HepG2 (cell line): Measurements from ENCODE around the gene OGG1. TPM values are rescaled to one million over a fixed set of nuclear protein-coding genes. Genes with fewer than 3 reads are reported as not detected.
A peak's percentile ranks its signal among the peaks of the same experiment; 100 is the strongest.

Experiments used
- ARID5B ChIP-seq: IDR thresholded peaks from 2 replicates; pipeline ENCODE4 v1.4.0; 2020; ENCODE audit warnings: mild to moderate bottlenecking, missing genetic modification reagents
- ATF7-NPFF ChIP-seq: sonication (generic); formaldehyde crosslinking; IDR thresholded peaks from 2 replicates; pipeline ENCODE4 v1.8.1; 2023; ENCODE audit warnings: mild to moderate bottlenecking, low read depth, missing genetic modification reagents, moderate library complexity
- DNMT3B ChIP-seq: conservative IDR thresholded peaks from 2 replicates; pipeline ENCODE4 v1.6.1; 2016; ENCODE audit warnings: missing biosample characterization, control low read depth
- GABPB1 ChIP-seq: IDR thresholded peaks from 2 replicates; pipeline ENCODE4 v1.6.1; 2016; ENCODE audit warnings: mild to moderate bottlenecking, missing genetic modification reagents, moderate library complexity, missing compliant biosample characterization
- KDM6A ChIP-seq: IDR thresholded peaks from 2 replicates; pipeline ENCODE4 v1.6.1; 2016; ENCODE audit warnings: low read depth
- KLF15 ChIP-seq: sonication (generic); formaldehyde crosslinking; IDR thresholded peaks from 2 replicates; pipeline ENCODE4 v1.8.1; 2023; ENCODE audit warnings: borderline replicate concordance, mild to moderate bottlenecking, inconsistent platforms, missing genetic modification reagents, mixed read lengths
- PHF5A ChIP-seq: IDR thresholded peaks from one replicate; pipeline ENCODE4 v1.6.1; 2018; ENCODE audit warnings: low read depth, missing genetic modification reagents; ENCODE audit not compliant: unreplicated experiment
- THAP11 ChIP-seq: IDR thresholded peaks from 2 replicates; pipeline ENCODE4 v1.6.1; 2016; ENCODE audit warnings: missing biosample characterization, missing genetic modification reagents
- ZBTB3 ChIP-seq: sonication (generic); formaldehyde crosslinking; IDR thresholded peaks from 2 replicates; pipeline ENCODE4 v1.4.0; 2020; ENCODE audit warnings: low read depth, mild to moderate bottlenecking, moderate library complexity, missing genetic modification reagents, borderline replicate concordance
- ZNF207 ChIP-seq: fragments of 450-650 bp; IDR thresholded peaks from 2 replicates; pipeline ENCODE4 v1.6.1; 2016; ENCODE audit warnings: antibody characterized with exemption, borderline replicate concordance
- ZNF296 ChIP-seq: sonication (generic); formaldehyde crosslinking; conservative IDR thresholded peaks from 2 replicates; pipeline ENCODE4 v1.5.0; 2020; ENCODE audit warnings: mild to moderate bottlenecking, missing genetic modification reagents
- ZNF607 ChIP-seq: sonication (generic); formaldehyde crosslinking; IDR thresholded peaks from 2 replicates; pipeline ENCODE4 v1.5.1; 2020; ENCODE audit warnings: missing genetic modification reagents, mild to moderate bottlenecking, borderline replicate concordance
- ZNF670 ChIP-seq: sonication (generic); formaldehyde crosslinking; IDR thresholded peaks from 2 replicates; pipeline ENCODE4 v1.8.0; 2022; ENCODE audit warnings: mild to moderate bottlenecking, missing genetic modification reagents, borderline replicate concordance
- ZNF746 ChIP-seq: sonication (generic); formaldehyde crosslinking; IDR thresholded peaks from 2 replicates; pipeline ENCODE4 v1.8.0; 2022; ENCODE audit warnings: mild to moderate bottlenecking, missing genetic modification reagents
- ZNF749 ChIP-seq: sonication (generic); formaldehyde crosslinking; IDR thresholded peaks from 2 replicates; pipeline ENCODE4 v1.8.0; 2022; ENCODE audit warnings: mild to moderate bottlenecking, missing genetic modification reagents, moderate library complexity, borderline replicate concordance
- ZNF792 ChIP-seq: IDR thresholded peaks from 2 replicates; pipeline ENCODE4 v1.6.1; 2016
- ZSCAN20 ChIP-seq: sonication (generic); formaldehyde crosslinking; IDR thresholded peaks from 2 replicates; pipeline ENCODE4 v1.4.0; 2020; ENCODE audit warnings: missing genetic modification reagents, mild to moderate bottlenecking, borderline replicate concordance
- polyA plus RNA-seq, 8 experiments: library from polyadenylated mRNA; depleted of rRNA in 3 of 8; stranded (reverse) in 7 of 8; unstranded in 1 of 8; fragments of >200 nt; fragmentation: Illumina TruSeq in 4 of 8; extraction: Trizol in 4 of 8; gene quantifications; 2 replicates each; pipeline versions ENCODE4 v1.2.1 to v1.2.3, GENCODE V29; 2011 to 2016; ENCODE audit warnings: low read depth in 4 of 8, missing spikeins in 1 of 8, mixed read lengths in 1 of 8; ENCODE audit not compliant: insufficient read depth in 1 of 8
- total RNA-seq, 5 experiments: library from RNA; depleted of rRNA; stranded (reverse); fragments of >200 nt; fragmentation: Illumina TruSeq; extraction: Trizol; gene quantifications; 2 replicates each; pipeline ENCODE4 v1.2.3, GENCODE V29; 2016; ENCODE audit warnings: low read depth in 1 of 5
- TF ChIP-seq, protein P1 (sequence below): IDR thresholded peaks from 2 replicates; pipeline ENCODE4 v1.6.1; 2016; ENCODE audit warnings: missing compliant biosample characterization, missing genetic modification reagents, borderline replicate concordance
- TF ChIP-seq, protein P2 (sequence below): sonication (generic); formaldehyde crosslinking; IDR thresholded peaks from 2 replicates; pipeline ENCODE4 v1.4.0; 2020; ENCODE audit warnings: missing genetic modification reagents
- TF ChIP-seq, protein P3 (sequence below): sonication (generic); formaldehyde crosslinking; IDR thresholded peaks from 2 replicates; pipeline ENCODE4 v1.5.1; 2020; ENCODE audit warnings: missing genetic modification reagents, mild to moderate bottlenecking, borderline replicate concordance

OGG1 gene
- total and polyA plus RNA-seq, 2 of the 13 experiments (the other 11 are each of a cell fraction or from before 2014, with no cell fraction given), result 28.7 to 33.2 TPM

DNA sequence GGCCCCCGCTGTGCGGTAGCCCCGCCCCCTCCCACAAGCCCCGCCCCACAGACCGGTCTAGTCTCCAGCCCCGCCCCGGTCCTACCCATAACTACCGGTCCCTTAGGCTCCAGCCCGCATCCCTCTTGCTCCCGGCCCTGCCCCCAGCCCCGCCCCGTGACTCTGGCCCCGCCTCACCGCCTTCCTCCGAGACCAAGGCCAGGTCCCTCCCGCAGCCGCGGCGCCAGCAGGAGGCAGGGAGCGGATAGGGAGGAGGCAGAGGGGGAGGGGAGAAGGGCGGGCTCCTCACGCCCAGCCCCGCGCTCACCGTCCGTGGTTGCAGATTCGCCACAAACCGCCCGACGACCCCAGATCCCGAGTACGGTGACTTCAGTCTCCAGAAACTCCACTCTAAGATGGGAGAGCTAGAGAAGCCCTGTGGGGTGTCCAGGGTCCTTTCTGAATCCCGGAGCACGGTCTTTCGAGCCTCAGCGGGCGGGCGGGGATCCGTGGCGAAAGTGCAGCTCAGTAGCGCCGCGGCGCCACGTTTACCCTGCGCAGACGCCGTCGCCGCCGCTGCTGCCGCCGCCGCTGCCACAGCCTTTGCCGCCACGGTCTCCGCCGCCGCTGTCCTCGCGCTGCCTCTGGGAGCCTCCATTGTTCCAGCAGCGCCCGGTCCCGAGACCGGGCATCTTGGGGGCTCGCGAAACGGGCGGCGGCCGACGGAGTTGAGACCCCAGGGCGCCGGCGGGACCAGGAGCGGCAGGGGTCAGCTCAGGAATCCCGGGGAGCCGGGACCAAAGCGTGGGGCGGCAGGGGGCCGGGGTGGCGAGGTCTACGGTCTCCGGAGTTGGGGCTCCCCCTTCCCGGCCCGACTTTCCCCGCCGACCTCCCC, 18.3 kb upstream of the OGG1 start, which contains the start of gene BRPF1 (continued):
- TF ChIP-seq ZNF670 (CRISPR knock-in tag), result peak; percentile 72; the same call in 1 of the 2 replicates
- TF ChIP-seq DNMT3B, result no peak
- peak; percentile 56; the same call in 1 of the 2 replicates for TF ChIP-seq ARID5B (CRISPR knock-in tag)
- no peak for TF ChIP-seq KDM6A
- TF ChIP-seq ZNF792 (CRISPR knock-in tag), result peak; percentile 67
- peak; percentile 48; the same call in 1 of the 2 replicates for TF ChIP-seq KLF15
- TF ChIP-seq THAP11 (CRISPR knock-in tag), result peak; percentile 84
- no peak for TF ChIP-seq ZNF296 (CRISPR knock-in tag)
- 0 out of 2 replicates have a peak, but pooled peaks have one; percentile 60 for TF ChIP-seq ZNF749
- TF ChIP-seq ZSCAN20 (CRISPR knock-in tag), result no peak
- TF ChIP-seq ZBTB3, result no peak
- TF ChIP-seq ZNF746 (CRISPR knock-in tag), result peak; percentile 79; the same call in 1 of the 2 replicates
- TF ChIP-seq, protein P1, sequence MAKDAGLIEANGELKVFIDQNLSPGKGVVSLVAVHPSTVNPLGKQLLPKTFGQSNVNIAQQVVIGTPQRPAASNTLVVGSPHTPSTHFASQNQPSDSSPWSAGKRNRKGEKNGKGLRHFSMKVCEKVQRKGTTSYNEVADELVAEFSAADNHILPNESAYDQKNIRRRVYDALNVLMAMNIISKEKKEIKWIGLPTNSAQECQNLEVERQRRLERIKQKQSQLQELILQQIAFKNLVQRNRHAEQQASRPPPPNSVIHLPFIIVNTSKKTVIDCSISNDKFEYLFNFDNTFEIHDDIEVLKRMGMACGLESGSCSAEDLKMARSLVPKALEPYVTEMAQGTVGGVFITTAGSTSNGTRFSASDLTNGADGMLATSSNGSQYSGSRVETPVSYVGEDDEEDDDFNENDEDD, result peak; percentile 79; the same call in 1 of the 2 replicates
- TF ChIP-seq ATF7-NPFF (CRISPR knock-in tag), result peak; percentile 57; the same call in 1 of the 2 replicates
- TF ChIP-seq GABPB1, result peak; percentile 87
- no peak for TF ChIP-seq ZNF207
- TF ChIP-seq, protein P2, sequence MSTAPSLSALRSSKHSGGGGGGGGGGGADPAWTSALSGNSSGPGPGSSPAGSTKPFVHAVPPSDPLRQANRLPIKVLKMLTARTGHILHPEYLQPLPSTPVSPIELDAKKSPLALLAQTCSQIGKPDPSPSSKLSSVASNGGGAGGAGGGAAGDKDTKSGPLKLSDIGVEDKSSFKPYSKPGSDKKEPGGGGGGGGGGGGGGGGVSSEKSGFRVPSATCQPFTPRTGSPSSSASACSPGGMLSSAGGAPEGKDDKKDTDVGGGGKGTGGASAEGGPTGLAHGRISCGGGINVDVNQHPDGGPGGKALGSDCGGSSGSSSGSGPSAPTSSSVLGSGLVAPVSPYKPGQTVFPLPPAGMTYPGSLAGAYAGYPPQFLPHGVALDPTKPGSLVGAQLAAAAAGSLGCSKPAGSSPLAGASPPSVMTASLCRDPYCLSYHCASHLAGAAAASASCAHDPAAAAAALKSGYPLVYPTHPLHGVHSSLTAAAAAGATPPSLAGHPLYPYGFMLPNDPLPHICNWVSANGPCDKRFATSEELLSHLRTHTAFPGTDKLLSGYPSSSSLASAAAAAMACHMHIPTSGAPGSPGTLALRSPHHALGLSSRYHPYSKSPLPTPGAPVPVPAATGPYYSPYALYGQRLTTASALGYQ (CRISPR knock-in tag), result peak; percentile 48; the same call in 1 of the 2 replicates
- TF ChIP-seq, protein P3, sequence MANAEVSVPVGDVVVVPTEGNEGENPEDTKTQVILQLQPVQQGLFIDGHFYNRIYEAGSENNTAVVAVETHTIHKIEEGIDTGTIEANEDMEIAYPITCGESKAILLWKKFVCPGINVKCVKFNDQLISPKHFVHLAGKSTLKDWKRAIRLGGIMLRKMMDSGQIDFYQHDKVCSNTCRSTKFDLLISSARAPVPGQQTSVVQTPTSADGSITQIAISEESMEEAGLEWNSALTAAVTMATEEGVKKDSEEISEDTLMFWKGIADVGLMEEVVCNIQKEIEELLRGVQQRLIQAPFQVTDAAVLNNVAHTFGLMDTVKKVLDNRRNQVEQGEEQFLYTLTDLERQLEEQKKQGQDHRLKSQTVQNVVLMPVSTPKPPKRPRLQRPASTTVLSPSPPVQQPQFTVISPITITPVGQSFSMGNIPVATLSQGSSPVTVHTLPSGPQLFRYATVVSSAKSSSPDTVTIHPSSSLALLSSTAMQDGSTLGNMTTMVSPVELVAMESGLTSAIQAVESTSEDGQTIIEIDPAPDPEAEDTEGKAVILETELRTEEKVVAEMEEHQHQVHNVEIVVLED (CRISPR knock-in tag), result peak; percentile 98
- peak; percentile 53 for TF ChIP-seq PHF5A (CRISPR knock-in tag)
- peak; percentile 33; the same call in 1 of the 2 replicates for TF ChIP-seq ZNF607
